Measurements from ENCODE around the gene DNAAF3. TPM values are rescaled to one million over a fixed set of nuclear protein-coding genes. Genes with fewer than 3 reads are reported as not detected.

The DNAAF3 gene
- total RNA-seq, 1 experiment from 2014 or later: 0.45 TPM

- no peaks in the 10 kb centered on the region for H3K4me1 ChIP-seq
- no peaks in the 10 kb centered on the region for H3K9me3 Mint-ChIP-seq (ENCODE audit: unreplicated experiment)
- H3K27ac Mint-ChIP-seq (ENCODE audit: unreplicated experiment): no peak overlapping the region
- ChIA-PET POLR2A (no interaction called here), CTCF (interaction anchor here (0.6 kb wide), 1 partner anchor 9 kb away, joined by 3 read pairs; no protein-coding TSS in a partner anchor)
- no peak for TF ChIP-seq CTCF (IDR thresholded peaks at IDR 0.05; ENCODE audit: insufficient read depth in 1 of 2, low read depth in 1 of 2, low read length in 1 of 2, severe bottlenecking in 1 of 2, unreplicated experiment in 1 of 2)
- no peaks in the 10 kb centered on the region for H3K4me1 Mint-ChIP-seq (ENCODE audit: low read depth, unreplicated experiment)
- no peaks in the 10 kb centered on the region for H3K36me3 ChIP-seq (ENCODE audit: control insufficient read depth, insufficient read depth, low read length)
- no peak overlapping the region for H3K4me3 Mint-ChIP-seq (ENCODE audit: unreplicated experiment)
- no peak for DNase-seq
- no peaks in the 10 kb centered on the region for H3K9me3 ChIP-seq
- intact Hi-C loops (cut with micrococcal nuclease; ENCODE audit: unreplicated experiment): no loop called here
- peaks cover 10% of the 10 kb centered on the region for H3K27me3 Mint-ChIP-seq (ENCODE audit: insufficient read depth, unreplicated experiment)
- no TSS peak for BruUV-seq (replicated peaks)
- H3K36me3 Mint-ChIP-seq (ENCODE audit: insufficient read depth, unreplicated experiment): no peaks in the 10 kb centered on the region
- no peaks in the 10 kb centered on the region for H3K27me3 ChIP-seq (replicated peaks; ENCODE audit: control insufficient read depth, insufficient read depth, low read length)
- no peak overlapping the region for H3K4me3 ChIP-seq (ENCODE audit: low read depth, low read length)
These were observed 19.7 kb upstream of the DNAAF3 start for GRCh38 chr19:55186080-55186479.

GRCh38 chr19:55181740-55182139, 15.3 kb upstream of the DNAAF3 start:
- Histone ChIP-seq H3K36me3 (ENCODE audit: control insufficient read depth, insufficient read depth, low read length) (no peaks in the 10 kb centered on the region), H3K4me3 (ENCODE audit: low read depth, low read length) (no peak overlapping the region), H3K27me3 (replicated peaks; ENCODE audit: control insufficient read depth, insufficient read depth, low read length) (no peaks in the 10 kb centered on the region), H3K9me3 (no peaks in the 10 kb centered on the region), H3K4me1 (peaks cover 17% of the 10 kb centered on the region; the same call in 1 of the 2 replicates)
- H3K27ac Mint-ChIP-seq (ENCODE audit: unreplicated experiment): no peak overlapping the region
- intact Hi-C loops (cut with micrococcal nuclease; ENCODE audit: unreplicated experiment): no loop called here
- H3K27me3 Mint-ChIP-seq (ENCODE audit: insufficient read depth, unreplicated experiment): peaks cover 17% of the 10 kb centered on the region
- no peaks in the 10 kb centered on the region for H3K9me3 Mint-ChIP-seq (ENCODE audit: unreplicated experiment)
- H3K4me1 Mint-ChIP-seq (ENCODE audit: low read depth, unreplicated experiment): peaks cover 18% of the 10 kb centered on the region
- no peak overlapping the region for H3K4me3 Mint-ChIP-seq (ENCODE audit: unreplicated experiment)
- BruUV-seq (replicated peaks): no TSS peak
- DNase-seq: no peak
- POLR2A ChIA-PET: no interaction called here
- no peak for TF ChIP-seq CTCF (IDR thresholded peaks at IDR 0.05; ENCODE audit: insufficient read depth in 1 of 2, low read depth in 1 of 2, low read length in 1 of 2, severe bottlenecking in 1 of 2, unreplicated experiment in 1 of 2)
- no peaks in the 10 kb centered on the region for H3K36me3 Mint-ChIP-seq (ENCODE audit: insufficient read depth, unreplicated experiment)
- CTCF ChIA-PET: interaction anchor here (0.6 kb wide), 1 partner anchor 1581 kb away, joined by 4 read pairs; no protein-coding TSS in a partner anchor

GRCh38 chr19:55179606-55180484, 13.4 kb upstream of the DNAAF3 start, which contains the start of gene SYT5:
SYT5 (minus strand) TSS chr19:55180289; CDS start chr19:55179041, 1,248 bp downstream.
- Histone ChIP-seq H3K4me3 (ENCODE audit: low read depth, low read length) (peak within 1 kb of the TSS; percentile 20), H3K36me3 (ENCODE audit: control insufficient read depth, insufficient read depth, low read length) (no peaks in the 10 kb centered on the region), H3K27me3 (replicated peaks; ENCODE audit: control insufficient read depth, insufficient read depth, low read length) (no peaks in the 10 kb centered on the region), H3K4me1 (peaks cover 17% of the 10 kb centered on the region; the same call in 1 of the 2 replicates), H3K9me3 (no peaks in the 10 kb centered on the region)
- POLR2A ChIA-PET: no interaction called here
- Mint-ChIP-seq H3K27me3 (ENCODE audit: insufficient read depth, unreplicated experiment) (peaks cover 15% of the 10 kb centered on the region), H3K4me3 (ENCODE audit: unreplicated experiment) (peak within 1 kb of the TSS; percentile 74), H3K4me1 (ENCODE audit: low read depth, unreplicated experiment) (peaks cover 18% of the 10 kb centered on the region), H3K27ac (ENCODE audit: unreplicated experiment) (peak within 1 kb of the TSS; percentile 40), H3K36me3 (ENCODE audit: insufficient read depth, unreplicated experiment) (no peaks in the 10 kb centered on the region), H3K9me3 (ENCODE audit: unreplicated experiment) (no peaks in the 10 kb centered on the region)
- CTCF ChIA-PET: interaction anchor here (0.6 to 1.9 kb wide), 8 partner anchors 11 to 242 kb away, joined by 3 to 10 read pairs (median 4); partner anchors contain the start of gene KMT5C
- intact Hi-C loops (cut with micrococcal nuclease; ENCODE audit: unreplicated experiment): loop anchor here (2.0 kb wide), 1 partner anchor 37 kb away; no protein-coding TSS in a partner anchor
- no TSS peak for BruUV-seq (replicated peaks)
- TF ChIP-seq CTCF (IDR thresholded peaks at IDR 0.05; ENCODE audit: insufficient read depth in 1 of 2, low read depth in 1 of 2, low read length in 1 of 2, severe bottlenecking in 1 of 2, unreplicated experiment in 1 of 2): no peak
- peak in 1 of 2 experiments; percentile 86 for DNase-seq
